SIG-M5 treated with dmso at 0.1 percent for 504 hours (cell line): ENCODE measurements around the gene RIC8B.
A peak's percentile ranks its signal among the peaks of the same experiment; 100 is the strongest.
"Not testable (repeated sequence)": the region's sequence is repeated elsewhere in the genome, so short reads cannot be mapped to it uniquely, and the experiment has no call there.

Source experiments
- DNase-seq: peaks from one replicate; lab custom pipeline; 2025; ENCODE audit not compliant: unreplicated experiment; lab: John Stamatoyannopoulos, UW

The RIC8B gene

GRCh38 chr12:106774005-106774807 lies at the start of gene RIC8B:
Gene RIC8B, plus strand, starts transcription at chr12:106774682. Its CDS starts 64 bp downstream, at chr12:106774746.
- DNase-seq = peak; percentile 99

DNA sequence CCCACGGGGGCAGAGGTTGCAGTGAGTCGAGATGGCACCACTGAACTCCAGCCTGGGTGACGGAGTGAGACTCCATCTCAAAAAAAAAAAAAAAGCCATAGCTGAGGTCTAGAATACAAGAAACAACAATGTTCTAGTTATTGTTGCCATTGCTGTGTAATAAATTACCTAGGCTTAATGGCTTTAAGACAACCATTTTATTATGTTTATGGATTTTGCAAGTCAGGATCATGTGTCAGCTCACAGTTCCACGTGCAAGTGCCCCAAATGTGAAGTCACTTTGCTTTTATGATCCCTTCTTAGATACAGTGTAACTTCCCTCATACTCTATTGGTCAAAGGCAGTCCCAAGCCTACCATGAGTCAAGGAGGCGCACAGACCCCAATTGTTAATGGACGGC lies 49.5 kb upstream of the RIC8B start:
- DNase-seq = no peak

DNA sequence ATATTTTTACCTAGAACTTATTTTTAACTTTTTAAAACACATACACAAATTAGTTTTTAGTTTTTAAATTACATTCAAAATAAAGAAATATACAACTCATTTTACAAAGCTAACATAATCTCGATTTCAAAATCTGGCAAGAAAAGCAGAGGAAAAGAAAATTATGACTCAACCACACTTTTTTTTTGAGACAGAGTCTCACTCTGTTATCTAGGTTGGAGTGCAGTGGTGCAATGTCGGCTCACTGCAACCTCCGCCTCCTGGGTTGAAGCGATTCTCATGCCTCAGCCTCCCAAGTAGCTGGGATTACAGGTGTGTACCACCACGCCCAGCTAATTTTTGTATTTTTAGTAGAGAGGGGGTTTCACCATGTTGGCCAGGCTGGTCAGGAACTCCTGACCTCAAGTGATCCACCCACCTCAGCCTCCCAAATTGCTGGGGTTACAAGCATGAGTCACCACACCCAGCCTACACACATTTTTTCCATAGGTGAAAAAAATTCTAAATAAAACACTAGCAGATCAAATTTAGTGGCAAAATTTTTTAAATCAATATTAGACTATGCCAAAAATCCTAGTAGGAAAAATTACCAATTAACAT lies 47.8 kb upstream of the RIC8B start:
- DNase-seq = not testable (repeated sequence)

DNA sequence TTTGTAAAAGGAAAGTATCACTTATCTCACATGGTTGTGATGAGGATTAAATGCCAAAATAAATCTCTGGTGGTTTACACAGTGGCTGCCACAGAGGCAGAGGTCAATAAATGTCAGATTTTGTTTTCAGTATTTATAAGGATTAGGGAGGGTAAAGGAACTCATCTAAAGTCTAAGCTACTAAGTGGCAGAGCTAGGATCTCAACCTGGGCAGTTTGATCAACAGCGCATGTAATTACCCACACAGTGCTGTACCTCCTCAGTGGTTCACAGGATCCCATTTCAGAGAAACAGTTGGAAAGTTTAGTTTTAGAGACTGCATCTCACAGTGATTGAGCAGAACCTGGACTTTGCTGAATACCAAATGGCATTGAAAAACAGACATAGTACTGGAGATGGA lies 44.9 kb upstream of the RIC8B start:
- DNase-seq = no peak

GRCh38 chr12:106732890-106733289 lies 41.6 kb upstream of the RIC8B start:
- no peak for DNase-seq

DNA sequence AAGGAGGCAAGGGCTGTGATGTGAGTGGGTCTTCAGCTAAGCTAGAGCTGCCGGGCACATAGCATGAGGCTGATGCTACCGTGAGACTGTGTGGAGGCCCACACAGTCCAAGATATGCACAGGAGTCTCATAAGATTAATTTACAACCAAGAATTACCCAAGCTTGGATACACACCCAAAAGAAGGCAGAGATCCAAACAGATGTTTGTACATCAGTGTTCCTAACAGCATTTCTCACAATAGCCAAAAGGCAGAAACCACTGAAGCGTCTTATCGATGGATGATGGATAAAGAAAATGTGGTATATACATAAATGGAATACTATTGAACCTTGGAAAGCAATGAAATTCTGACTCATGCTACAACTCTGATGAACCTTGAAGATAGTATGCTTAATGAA lies 40.8 kb upstream of the RIC8B start:
- no peak for DNase-seq

DNA sequence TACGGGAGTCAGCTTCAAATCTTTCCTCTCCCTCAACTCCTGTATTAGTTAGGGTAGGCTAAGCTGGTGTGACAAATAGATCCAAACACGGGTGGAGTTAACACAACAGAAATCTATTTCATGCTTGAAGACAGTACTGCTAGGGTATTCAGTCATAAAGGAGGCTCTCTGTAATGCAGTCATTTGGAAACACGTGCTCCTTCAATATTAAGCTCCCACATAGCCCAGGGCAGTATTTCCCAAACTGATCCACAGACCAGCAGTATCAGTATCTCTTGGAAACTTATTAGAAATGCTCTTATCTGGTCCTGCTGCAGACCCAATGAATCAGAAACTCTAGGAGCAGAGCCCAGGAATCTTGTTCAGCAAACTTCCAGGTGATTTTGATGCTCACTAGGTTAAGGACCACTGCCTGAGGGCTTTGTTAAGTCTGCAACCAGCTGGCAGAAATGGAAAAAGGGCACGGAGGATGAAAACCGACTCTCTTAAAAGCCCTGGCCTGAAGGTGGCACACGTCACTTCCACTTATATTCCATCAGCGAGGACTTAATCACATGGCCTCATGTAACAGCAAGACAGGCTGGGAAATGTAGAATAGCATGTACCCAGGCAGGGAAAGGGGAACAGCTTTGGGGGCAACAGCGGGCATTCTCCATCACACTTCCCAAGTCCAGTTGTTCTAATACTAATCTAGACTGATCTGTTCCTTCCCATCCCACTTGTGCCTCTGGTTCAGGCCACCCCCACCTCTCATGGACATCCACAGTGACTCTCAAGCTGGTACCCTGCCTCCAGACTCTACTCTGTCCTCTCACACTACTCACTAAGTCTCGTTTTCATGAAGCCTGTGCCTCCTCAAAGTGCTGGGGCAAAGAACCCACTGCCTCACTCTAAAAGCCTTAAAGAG lies 38.2 kb upstream of the RIC8B start:
- peak; percentile 32 for DNase-seq

GRCh38 chr12:106739318-106739717 lies 35.2 kb upstream of the RIC8B start:
- DNase-seq = no peak

DNA sequence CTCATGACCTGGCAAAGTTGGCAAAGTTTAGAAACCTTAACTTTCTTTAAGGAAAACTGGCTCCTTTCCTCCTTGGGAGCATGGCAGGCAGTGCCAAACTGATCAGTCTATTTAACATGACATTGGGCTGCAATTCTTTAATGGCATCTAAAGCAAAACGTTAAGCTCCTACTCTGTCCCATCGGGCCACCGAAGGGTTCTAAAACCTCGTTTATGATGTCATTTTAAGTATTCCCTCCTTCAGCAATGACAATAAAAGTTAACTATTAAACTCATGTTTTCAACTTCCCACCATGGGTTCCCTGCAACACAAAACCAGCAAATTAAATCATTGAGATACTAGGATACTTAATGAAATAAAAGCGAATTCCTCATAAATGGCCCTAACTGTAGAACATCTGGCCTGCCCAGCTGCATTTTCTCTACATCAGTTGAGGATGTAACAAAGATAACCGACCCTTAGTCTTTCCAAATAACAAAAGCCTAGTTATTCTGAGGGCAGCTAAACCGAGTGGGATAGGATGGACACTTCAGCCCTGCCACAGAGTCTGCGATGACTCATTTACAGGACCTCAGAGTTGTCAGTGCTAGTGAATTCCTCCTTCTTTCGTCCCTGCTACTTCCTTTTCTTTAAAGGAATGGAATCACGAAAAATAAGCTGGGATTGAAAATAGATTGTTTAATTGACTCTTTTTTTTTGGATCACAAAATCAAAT lies 34.5 kb upstream of the RIC8B start:
- DNase-seq = no peak

DNA sequence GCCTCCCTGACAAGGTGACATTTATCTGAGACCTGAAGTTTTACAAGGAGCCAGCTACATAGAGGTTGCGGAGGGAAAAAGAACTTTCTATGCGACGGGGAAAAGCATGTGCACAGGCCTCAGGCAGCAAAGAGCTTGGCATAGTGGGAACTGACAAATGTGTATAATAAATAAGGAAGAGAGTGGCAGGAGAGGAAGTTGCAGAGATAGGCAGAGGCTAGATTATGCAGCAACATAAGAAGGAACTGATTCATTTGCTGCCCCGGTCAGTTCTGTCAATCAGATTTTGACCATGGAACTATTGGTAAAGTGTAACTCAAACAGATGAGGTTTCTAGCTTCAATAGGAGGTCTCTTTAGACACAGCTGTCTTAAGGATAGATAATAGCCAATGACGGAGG lies 33.7 kb upstream of the RIC8B start:
- DNase-seq = peak; percentile 40

DNA sequence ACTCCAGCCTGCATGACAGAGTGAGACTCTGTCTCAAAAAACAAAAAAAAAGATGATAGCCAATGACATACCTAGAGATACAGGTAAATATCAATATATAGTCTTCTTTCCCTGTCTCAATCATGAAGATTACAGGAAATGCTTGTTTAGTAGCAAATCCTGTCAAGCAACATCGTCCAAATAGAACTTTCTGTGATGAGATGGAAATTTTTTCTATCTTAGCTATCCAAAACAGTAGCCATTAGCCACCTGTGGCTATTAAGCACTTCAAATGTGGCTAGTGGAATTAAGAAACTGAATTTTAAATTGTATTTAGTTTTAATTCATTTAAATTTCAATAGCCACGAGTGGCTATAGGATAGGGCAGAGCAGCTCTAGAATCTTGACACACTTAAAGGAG lies 33.2 kb upstream of the RIC8B start:
- DNase-seq = no peak

GRCh38 chr12:106743270-106743988 lies 31.1 kb upstream of the RIC8B start:
- DNase-seq = no peak

DNA sequence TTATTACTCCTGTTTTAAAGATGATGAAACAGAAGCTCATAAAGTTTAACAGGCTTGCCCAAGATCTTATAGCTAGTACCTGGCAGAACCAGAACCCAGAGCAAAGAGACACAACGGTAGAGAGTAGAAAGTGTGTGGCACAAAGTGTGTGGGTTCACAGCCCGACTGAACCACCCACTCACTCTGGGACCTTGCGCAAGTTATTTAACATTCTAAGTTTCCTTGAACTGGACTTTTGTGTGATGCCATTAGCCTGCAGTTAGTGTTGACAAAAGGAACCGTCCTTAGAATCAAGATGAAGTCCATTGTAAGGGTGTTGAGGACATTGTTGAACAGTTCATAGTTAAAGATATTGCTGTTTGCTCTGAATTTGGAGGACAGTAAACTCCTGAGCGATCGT lies 29.9 kb upstream of the RIC8B start:
- DNase-seq = no peak

- no peak for DNase-seq
Observed at GRCh38 chr12:106745181-106745745, 29.2 kb upstream of the RIC8B start.

GRCh38 chr12:106747973-106748436 lies 26.5 kb upstream of the RIC8B start:
- no peak for DNase-seq

DNA sequence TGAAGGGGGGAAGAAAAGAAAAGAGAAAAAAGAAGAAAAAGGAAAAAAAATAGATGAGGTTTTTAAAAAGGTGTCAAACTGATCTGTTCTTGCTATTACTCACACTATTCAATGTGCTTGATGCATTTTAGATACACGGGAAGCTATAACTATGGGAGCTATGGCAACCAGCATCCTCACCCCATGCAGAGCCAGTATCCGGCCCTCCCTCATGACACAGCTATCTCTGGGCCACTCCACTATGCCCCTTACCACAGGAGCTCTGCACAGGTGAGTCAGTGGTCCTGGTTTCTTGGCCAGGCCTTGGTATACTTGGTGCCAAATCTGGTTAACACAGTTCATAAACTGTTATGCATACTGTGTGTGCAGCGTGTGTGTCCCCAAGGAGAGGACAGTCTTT lies 24.0 kb upstream of the RIC8B start:
- no peak for DNase-seq

DNA sequence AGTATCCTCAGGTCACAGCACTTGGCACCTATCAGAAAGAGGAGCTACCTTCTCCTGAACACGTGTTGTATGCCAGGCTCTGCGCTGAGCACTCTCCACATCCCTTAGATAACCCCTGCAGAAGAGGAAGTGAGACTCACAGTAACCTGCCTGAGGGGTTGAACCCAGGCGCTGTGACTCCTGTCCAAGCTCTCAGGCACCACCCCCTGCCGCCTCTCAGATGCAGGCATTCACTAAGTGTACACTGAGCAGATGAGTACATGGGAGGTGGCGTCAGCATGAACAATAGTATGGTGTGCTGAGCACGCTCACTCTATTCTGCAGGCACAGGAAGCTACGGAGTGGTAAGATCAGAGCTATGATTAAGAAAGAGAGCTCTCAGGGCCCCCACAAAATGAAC lies 21.0 kb upstream of the RIC8B start:
- DNase-seq = peak; percentile 17

- no peak for DNase-seq
Observed at GRCh38 chr12:106754331-106754730, 20.2 kb upstream of the RIC8B start.

DNA sequence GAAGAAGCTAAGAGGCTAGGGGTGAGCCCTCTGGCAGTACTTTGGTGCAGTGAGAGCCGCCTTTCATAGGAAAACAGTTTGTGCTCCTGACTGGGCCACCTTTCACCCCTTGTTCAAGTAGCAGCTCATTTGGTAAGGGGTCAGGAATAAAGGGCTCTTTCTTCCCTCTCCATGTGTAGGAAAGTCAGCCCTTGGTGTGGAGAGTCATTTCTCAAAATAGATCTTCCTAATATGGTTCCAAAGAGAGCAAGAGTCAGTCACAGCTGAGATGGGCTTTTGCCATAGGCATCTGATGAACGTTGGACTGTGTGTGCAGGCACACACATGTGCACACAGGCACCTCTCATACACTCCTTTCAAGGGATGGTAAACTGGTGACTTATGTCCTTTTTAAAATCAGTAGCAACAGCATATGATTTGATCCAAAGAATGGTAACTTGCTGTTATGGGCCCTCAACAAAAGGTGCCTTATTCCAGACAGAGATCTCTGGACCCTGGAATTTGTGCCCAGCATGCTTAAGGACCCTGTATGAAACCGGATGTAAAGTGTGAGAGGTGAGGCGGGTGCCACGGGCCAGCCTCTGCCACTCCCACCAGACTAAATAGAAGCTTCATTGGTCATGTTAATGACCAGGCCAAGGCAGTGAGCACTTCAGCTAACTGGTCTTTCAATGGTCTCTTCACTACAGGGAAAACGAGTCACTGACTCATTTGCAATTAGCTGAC lies 16.7 kb upstream of the RIC8B start:
- no peak for DNase-seq
